Breast epithelium (tissue), 4 donors: Measurements from ENCODE around the gene OBSCN. TPM values are rescaled to one million over a fixed set of nuclear protein-coding genes. Genes with fewer than 3 reads are reported as not detected.

ENCODE experiments used
- DNase-seq, 2 donors: peaks; one replicate each; pipeline ENCODE4 v3.0.0-alpha.2; 2019; ENCODE audit warnings: low spot score in 2 of 2
- H3K27ac ChIP-seq, 2 donors: fragments of 200-600 bp; sonication (generic) in 1 of 2; one replicate each; pipeline ENCODE4 v1.5.1; 2016 to 2019; ENCODE audit warnings: mild to moderate bottlenecking in 1 of 2
- H3K27me3 ChIP-seq, 2 donors: fragments of 200-600 bp; sonication (generic) in 1 of 2; one replicate each; pipeline versions ENCODE4 v1.5.1 to v1.6.0; 2017 to 2019; ENCODE audit warnings: control low read depth in 1 of 2, mild to moderate bottlenecking in 1 of 2
- H3K36me3 ChIP-seq: fragments of 200-600 bp; one replicate; pipeline ENCODE4 v1.5.1; 2019
- H3K4me1 ChIP-seq, 2 donors: fragments of 200-600 bp; sonication (generic); one replicate each; pipeline ENCODE4 v1.5.1; 2016 to 2019; ENCODE audit warnings: control low read depth in 1 of 2
- H3K4me3 ChIP-seq, 3 donors: fragments of 200-600 bp; sonication (generic); 1 replicate in 2 of 3; 2 replicates in 1 of 3; pipeline ENCODE4 v1.5.1; 2016 to 2019; ENCODE audit warnings: mild to moderate bottlenecking in 3 of 3, moderate library complexity in 2 of 3
- H3K9me3 ChIP-seq, 2 donors: fragments of 200-600 bp; sonication (generic) in 1 of 2; one replicate each; pipeline ENCODE4 v1.5.1; 2016 to 2019; ENCODE audit warnings: control low read depth in 1 of 2
- CTCF ChIP-seq, 3 donors: fragments of 450-650 bp; IDR thresholded peaks; one replicate each; pipeline ENCODE4 v1.5.1; 2016 to 2017; ENCODE audit warnings: antibody characterized with exemption in 3 of 3, mild to moderate bottlenecking in 3 of 3, moderate library complexity in 3 of 3
- POLR2A ChIP-seq: fragments of 450-650 bp; IDR thresholded peaks from one replicate; pipeline ENCODE4 v1.6.1; 2016; ENCODE audit warnings: antibody characterized with exemption, mild to moderate bottlenecking, moderate library complexity
- POLR2AphosphoS5 ChIP-seq, 3 donors: sonication (generic); formaldehyde crosslinking; IDR thresholded peaks; one replicate each; pipeline ENCODE4 v1.6.1; 2017; ENCODE audit warnings: antibody characterized with exemption in 3 of 3
- intact Hi-C: fragments of 100-400 bp; cut with DNase I; formaldehyde crosslinking; loops from one replicate; pipeline ENCODE4 v1.15.1; 2023; ENCODE audit warnings: low total_unique reads
- total RNA-seq, 3 donors: library from RNA; depleted of rRNA; stranded (reverse); fragments of >200 nt; gene quantifications; one replicate each; pipeline ENCODE4 v1.1.0, GENCODE V29; 2016

OBSCN gene
- total RNA-seq, 3 donors from 2014 or later: 3.0 to 40.0 (median 27.9) TPM

- TF ChIP-seq POLR2AphosphoS5 (IDR thresholded peaks at IDR 0.05) (no peak), POLR2A (no peak), CTCF (IDR thresholded peaks at IDR 0.05) (no peak)
- intact Hi-C loops: no loop called here
- peak in 1 of 2 donors; percentile 17 for DNase-seq
- Histone ChIP-seq H3K27me3 (no peaks in the 10 kb centered on the region), H3K9me3 (no peaks in the 10 kb centered on the region), H3K36me3 (no peaks in the 10 kb centered on the region), H3K4me1 (no peaks in the 10 kb centered on the region), H3K4me3 (no peak overlapping the region), H3K27ac (no peak overlapping the region)
These were observed 191.1 kb downstream of the OBSCN start for GRCh38 chr1:228398741-228399461.

- Histone ChIP-seq H3K4me3 (no peak overlapping the region), H3K4me1 (peaks cover 0 to 4% of the 10 kb centered on the region in 2 donors), H3K27me3 (no peaks in the 10 kb centered on the region), H3K36me3 (no peaks in the 10 kb centered on the region), H3K27ac (no peak overlapping the region), H3K9me3 (no peaks in the 10 kb centered on the region)
- TF ChIP-seq POLR2AphosphoS5 (IDR thresholded peaks at IDR 0.05): no peak
- intact Hi-C loops: no loop called here
- peak in 1 of 2 donors; percentile 28 for DNase-seq
These were observed 191.8 kb downstream of the OBSCN start for GRCh38 chr1:228399531-228400236.

- TF ChIP-seq POLR2A: no peak
- no peak for TF ChIP-seq CTCF (IDR thresholded peaks at IDR 0.05)
- TF ChIP-seq POLR2AphosphoS5 (IDR thresholded peaks at IDR 0.05): no peak
- Histone ChIP-seq H3K36me3 (no peaks in the 10 kb centered on the region), H3K9me3 (no peaks in the 10 kb centered on the region), H3K27ac (no peak overlapping the region), H3K4me3 (no peak overlapping the region), H3K27me3 (no peaks in the 10 kb centered on the region), H3K4me1 (peaks cover 4 to 9% of the 10 kb centered on the region in 2 donors)
- peak in 1 of 2 donors; percentile 37 for DNase-seq
- intact Hi-C loops: no loop called here
These were observed 192.4 kb downstream of the OBSCN start for GRCh38 chr1:228400237-228400651.

GRCh38 chr1:228400692-228401454 is 193.0 kb downstream of the OBSCN start:
- Histone ChIP-seq H3K9me3 (no peaks in the 10 kb centered on the region), H3K27ac (no peak overlapping the region), H3K36me3 (no peaks in the 10 kb centered on the region), H3K27me3 (no peaks in the 10 kb centered on the region), H3K4me1 (peaks cover 9 to 13% of the 10 kb centered on the region in 2 donors), H3K4me3 (no peak overlapping the region)
- intact Hi-C loops: no loop called here
- TF ChIP-seq POLR2AphosphoS5 (IDR thresholded peaks at IDR 0.05) (no peak), CTCF (IDR thresholded peaks at IDR 0.05) (no peak), POLR2A (no peak)
- peak in 1 of 2 donors; percentile 25 for DNase-seq

- TF ChIP-seq POLR2A (no peak), CTCF (IDR thresholded peaks at IDR 0.05) (no peak), POLR2AphosphoS5 (IDR thresholded peaks at IDR 0.05) (no peak)
- Histone ChIP-seq H3K4me1 (peaks cover 9 to 13% of the 10 kb centered on the region in 2 donors), H3K27ac (no peak overlapping the region), H3K36me3 (no peaks in the 10 kb centered on the region), H3K4me3 (no peak overlapping the region), H3K27me3 (no peaks in the 10 kb centered on the region), H3K9me3 (no peaks in the 10 kb centered on the region)
- DNase-seq: no peak
- intact Hi-C loops: no loop called here
These were observed 194.2 kb downstream of the OBSCN start for GRCh38 chr1:228401782-228402640.
